C4-2B (cell line): ENCODE measurements around the gene PRPS2.

Experiments used
- H3K27ac ChIP-seq: fragments of 450-650 bp; 2 replicates; pipeline ENCODE4 v1.5.1; 2017
- CTCF ChIP-seq: fragments of 450-650 bp; conservative IDR thresholded peaks from 2 replicates; pipeline ENCODE4 v1.5.1; 2017; ENCODE audit warnings: mild to moderate bottlenecking
- ZFX ChIP-seq: fragments of 450-650 bp; IDR thresholded peaks from 2 replicates; pipeline ENCODE4 v1.6.1; 2017

Gene PRPS2

DNA sequence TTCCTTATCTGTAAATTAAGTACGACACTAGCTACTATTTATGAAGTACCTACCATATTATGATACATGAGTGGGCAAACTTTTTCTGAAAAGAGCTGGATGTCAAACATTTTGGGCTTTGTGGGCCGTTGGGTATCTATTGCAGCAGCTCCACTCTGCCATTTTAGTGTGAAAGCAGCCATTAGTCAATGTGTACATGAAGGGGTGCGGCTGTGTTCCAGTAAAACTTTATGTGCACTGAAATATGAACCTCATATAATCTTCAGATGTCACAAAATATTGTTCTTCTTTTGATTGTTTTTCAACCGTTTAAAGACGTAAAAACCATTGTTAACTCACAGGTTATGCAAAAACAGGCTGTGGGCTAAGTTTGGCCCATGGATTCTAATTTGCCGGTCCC lies 14.1 kb downstream of the PRPS2 start:
- TF ChIP-seq ZFX (no peak), CTCF (no peak)
- H3K27ac ChIP-seq = no peak overlapping the region

DNA sequence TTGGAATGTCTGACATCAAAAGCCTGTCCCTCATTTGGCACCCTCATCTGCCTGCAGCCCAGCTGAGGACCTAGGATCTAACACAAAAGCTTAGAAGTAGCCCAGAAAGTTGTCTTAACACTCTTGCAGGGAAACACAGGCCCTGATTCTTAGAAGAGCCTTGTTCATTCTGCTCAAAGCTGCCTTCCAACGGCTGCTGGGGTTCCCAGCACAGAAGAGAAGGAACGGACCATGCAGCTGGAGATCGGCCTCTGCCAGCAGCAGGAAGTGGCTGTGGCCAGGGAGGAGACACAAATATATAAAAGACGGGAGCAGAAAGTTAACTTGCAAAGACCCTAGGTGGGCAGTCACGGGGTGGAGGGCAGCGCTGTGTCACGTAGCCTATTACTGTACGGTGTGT lies 20.4 kb downstream of the PRPS2 start:
- TF ChIP-seq CTCF (no peak), ZFX (no peak)
- H3K27ac ChIP-seq = no peak overlapping the region

DNA sequence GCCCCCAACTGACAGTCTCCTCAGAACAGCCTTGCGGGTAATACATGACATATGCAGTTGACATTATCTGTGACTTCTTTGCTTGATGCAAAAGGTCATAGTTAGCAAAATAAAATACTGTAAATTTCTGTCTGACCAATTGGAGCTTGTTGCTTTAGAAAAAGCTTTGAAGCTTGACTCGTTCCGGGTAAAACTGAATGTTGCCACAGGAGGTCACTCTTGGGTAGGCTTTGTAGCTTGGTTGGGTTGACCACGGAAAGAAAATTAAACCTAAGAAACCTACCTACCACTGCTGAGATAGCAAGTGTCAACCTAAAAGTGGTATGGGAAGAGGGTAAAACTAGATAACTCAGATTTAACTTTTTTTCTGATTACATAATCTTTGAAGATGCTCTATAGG lies 23.2 kb downstream of the PRPS2 start:
- no peak overlapping the region for H3K27ac ChIP-seq
- peak; percentile 54 for TF ChIP-seq CTCF
- TF ChIP-seq ZFX = no peak

- TF ChIP-seq ZFX = no peak
- TF ChIP-seq CTCF = no peak
- no peak overlapping the region for H3K27ac ChIP-seq
These were observed 26.3 kb downstream of the PRPS2 start for GRCh38 chrX:12817528-12817927.

DNA sequence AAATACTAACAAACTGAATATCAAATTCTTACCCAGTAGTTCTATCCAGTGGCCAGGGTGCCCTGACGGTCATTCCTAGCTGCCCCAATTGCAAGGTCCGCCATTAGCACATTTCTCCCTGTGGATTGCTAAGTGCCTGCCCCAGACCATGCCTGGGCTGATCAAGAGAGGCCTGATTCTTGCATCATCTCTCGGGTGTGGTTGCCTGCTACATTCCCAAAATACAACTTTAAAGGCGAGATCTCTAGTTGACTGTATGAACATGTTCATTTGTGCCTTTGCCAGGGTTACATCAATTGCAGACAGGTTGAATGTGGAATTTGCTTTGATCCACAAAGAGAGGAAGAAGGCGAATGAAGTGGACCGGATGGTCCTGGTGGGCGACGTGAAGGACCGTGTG lies 28.0 kb downstream of the PRPS2 start:
- TF ChIP-seq ZFX (no peak), CTCF (no peak)
- H3K27ac ChIP-seq = no peak overlapping the region

GRCh38 chrX:12820737-12821136 lies 29.5 kb downstream of the PRPS2 start:
- TF ChIP-seq ZFX (no peak), CTCF (no peak)
- no peak overlapping the region for H3K27ac ChIP-seq

DNA sequence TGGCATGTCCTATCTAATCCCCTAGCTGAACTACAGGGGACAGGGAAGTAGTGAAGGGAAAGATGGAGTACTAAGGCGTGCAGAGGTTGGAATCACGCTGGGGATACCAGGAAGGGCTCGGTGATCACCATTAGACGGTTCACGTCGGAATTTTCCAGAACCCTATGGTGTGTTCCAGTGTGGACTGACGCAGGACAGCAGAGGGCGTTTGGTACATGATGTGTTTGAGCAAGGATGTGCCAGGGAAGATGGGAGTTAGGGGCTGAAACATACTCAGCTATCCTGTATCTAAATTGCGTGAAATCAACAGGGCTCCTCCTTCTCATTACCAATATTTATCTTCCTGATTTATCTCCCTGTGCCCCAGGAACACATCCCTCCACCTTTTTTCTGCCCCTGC lies 33.7 kb downstream of the PRPS2 start:
- no peak overlapping the region for H3K27ac ChIP-seq
- TF ChIP-seq CTCF (no peak), ZFX (no peak)
